ENCODE measurements around the gene RNLS. TPM values are rescaled to one million over a fixed set of nuclear protein-coding genes. Genes with fewer than 3 reads are reported as not detected.

Gene RNLS
- total RNA-seq, 1 donor from 2014 or later: 7.1 TPM

- no peak for DNase-seq (ENCODE audit: low read depth)
- no peak for TF ChIP-seq CTCF (conservative IDR thresholded peaks at IDR 0.05; ENCODE audit: low read depth, low read length)
- H3K4me3 ChIP-seq (ENCODE audit: low read depth, low read length): no peak overlapping the region
Observed at GRCh38 chr10:88383276-88383675, 199.8 kb downstream of the RNLS start.

GRCh38 chr10:88382699-88383098, 200.4 kb downstream of the RNLS start:
- no peak overlapping the region for H3K4me3 ChIP-seq (ENCODE audit: low read depth, low read length)
- DNase-seq (ENCODE audit: low read depth): no peak
- TF ChIP-seq CTCF (conservative IDR thresholded peaks at IDR 0.05; ENCODE audit: low read depth, low read length): no peak

GRCh38 chr10:88379575-88379974, 203.5 kb downstream of the RNLS start:
- no peak for TF ChIP-seq CTCF (conservative IDR thresholded peaks at IDR 0.05; ENCODE audit: low read depth, low read length)
- H3K4me3 ChIP-seq (ENCODE audit: low read depth, low read length): no peak overlapping the region
- DNase-seq (ENCODE audit: low read depth): peak; percentile 18

- no peak overlapping the region for H3K4me3 ChIP-seq (ENCODE audit: low read depth, low read length)
- no peak for TF ChIP-seq CTCF (conservative IDR thresholded peaks at IDR 0.05; ENCODE audit: low read depth, low read length)
Observed at GRCh38 chr10:88377510-88377909, 205.6 kb downstream of the RNLS start.

GRCh38 chr10:88374392-88375175, 208.5 kb downstream of the RNLS start:
- no peak for TF ChIP-seq CTCF (conservative IDR thresholded peaks at IDR 0.05; ENCODE audit: low read depth, low read length)
- no peak overlapping the region for H3K4me3 ChIP-seq (ENCODE audit: low read depth, low read length)
- DNase-seq (ENCODE audit: low read depth): no peak

More at GRCh38 chr10:88377510-88377909, 205.6 kb downstream of the RNLS start:
- no peak for DNase-seq (ENCODE audit: low read depth)

- no peak for DNase-seq (ENCODE audit: low read depth)
- H3K4me3 ChIP-seq (ENCODE audit: low read depth, low read length): no peak overlapping the region
- TF ChIP-seq CTCF (conservative IDR thresholded peaks at IDR 0.05; ENCODE audit: low read depth, low read length): no peak
Observed at GRCh38 chr10:88372881-88373592, 210.1 kb downstream of the RNLS start.

Data from epithelial cell of proximal tubule (primary cell).